Esophagus squamous epithelium (tissue), 5 donors: ENCODE measurements around the gene SLC39A3. TPM values are rescaled to one million over a fixed set of nuclear protein-coding genes. Genes with fewer than 3 reads are reported as not detected.

Experiments used
- DNase-seq: peaks from one replicate; lab custom pipeline; 2025; lab: John Stamatoyannopoulos, UW
- H3K27ac ChIP-seq, 4 donors: fragments of 200-600 bp; sonication (generic); one replicate each; pipeline ENCODE4 v1.5.1; 2016 to 2019; ENCODE audit warnings: mild to moderate bottlenecking in 1 of 4
- H3K27me3 ChIP-seq, 4 donors: fragments of 200-600 bp; sonication (generic); 1 replicate in 3 of 4; 2 replicates in 1 of 4; pipeline versions ENCODE4 v1.5.1 to v1.6.0; 2017 to 2021; ENCODE audit warnings: antibody characterized with exemption in 1 of 4
- H3K36me3 ChIP-seq, 3 donors: fragments of 200-600 bp; sonication (generic); one replicate each; pipeline ENCODE4 v1.5.1; 2016 to 2019
- H3K4me1 ChIP-seq, 3 donors: fragments of 200-600 bp; sonication (generic); one replicate each; pipeline ENCODE4 v1.5.1; 2017 to 2019
- H3K4me3 ChIP-seq, 4 donors: fragments of 200-600 bp; sonication (generic); 1 replicate in 3 of 4; 2 replicates in 1 of 4; pipeline ENCODE4 v1.5.1; 2016 to 2019; ENCODE audit warnings: mild to moderate bottlenecking in 2 of 4, moderate library complexity in 1 of 4
- H3K9me3 ChIP-seq, 3 donors: fragments of 200-600 bp; sonication (generic); one replicate each; pipeline ENCODE4 v1.5.1; 2016 to 2019
- CTCF ChIP-seq, 6 experiments: fragments of 450-650 bp in 4 of 6; fragments of 200-600 bp in 2 of 6; sonication (generic) in 2 of 6; IDR thresholded peaks; one replicate each; pipeline ENCODE4 v1.5.1; 2016 to 2019; ENCODE audit warnings: antibody characterized with exemption in 6 of 6, mild to moderate bottlenecking in 4 of 6, moderate library complexity in 4 of 6
- POLR2A ChIP-seq, 4 donors: fragments of 450-650 bp; IDR thresholded peaks; one replicate each; pipeline ENCODE4 v1.6.1; 2017; ENCODE audit warnings: antibody characterized with exemption in 4 of 4, mild to moderate bottlenecking in 4 of 4, moderate library complexity in 3 of 4
- WGBS, 2 donors: methylation state at CpG; one replicate each; pipeline ENCODE4 v1.1.5; 2018; 5-methylcytosine and 5-hydroxymethylcytosine counted together
- intact Hi-C: fragments of 100-400 bp; cut with DNase I; formaldehyde crosslinking; loops from one replicate; pipeline ENCODE4 v1.15.0; 2022
- total RNA-seq, 4 donors: library from RNA; depleted of rRNA; stranded (reverse); fragments of >200 nt; gene quantifications; one replicate each; pipeline ENCODE4 v1.1.0, GENCODE V29; 2016
- donor health status: DM: yes; HTN: yes; CAD: no.

Gene SLC39A3
- total RNA-seq, 4 donors from 2014 or later, result 14.8 to 22.1 (median 20.7) TPM

- Histone ChIP-seq H3K27me3 (no peaks in the 10 kb centered on the region), H3K4me3 (no peak overlapping the region), H3K27ac (no peak overlapping the region), H3K36me3 (peaks cover 0 to 40% (median 0%) of the 10 kb centered on the region in 3 donors), H3K9me3 (no peaks in the 10 kb centered on the region), H3K4me1 (peaks cover 18 to 75% (median 23%) of the 10 kb centered on the region in 3 donors)
- no peak for DNase-seq
- TF ChIP-seq POLR2A (IDR thresholded peaks at IDR 0.05) (no peak), CTCF (IDR thresholded peaks at IDR 0.05) (no peak)
- 75 to 91% methylated on average over 7 of the region's 14 CpGs for whole genome bisulfite sequencing, 2 donors
- intact Hi-C loops, result no loop called here
Measured at GRCh38 chr19:2779121-2779740, 39.4 kb upstream of the SLC39A3 start.

- Histone ChIP-seq H3K27me3 (no peaks in the 10 kb centered on the region), H3K4me3 (no peak overlapping the region), H3K36me3 (peaks cover 0 to 40% (median 0%) of the 10 kb centered on the region in 3 donors), H3K27ac (no peak overlapping the region), H3K4me1 (peaks cover 14 to 71% (median 19%) of the 10 kb centered on the region in 3 donors), H3K9me3 (no peaks in the 10 kb centered on the region)
- 78 to 88% methylated on average over 10 to 15 of the region's 19 CpGs for WGBS, 2 donors
- no peak for DNase-seq
- TF ChIP-seq CTCF (IDR thresholded peaks at IDR 0.05) (no peak), POLR2A (IDR thresholded peaks at IDR 0.05) (no peak)
- intact Hi-C loops, result no loop called here
Measured at GRCh38 chr19:2777952-2778683, 38.3 kb upstream of the SLC39A3 start.

GRCh38 chr19:2775556-2776430 lies 36.0 kb upstream of the SLC39A3 start:
- H3K9me3 ChIP-seq, result no peaks in the 10 kb centered on the region
- WGBS, 2 donors, result 67 to 81% methylated on average over 21 to 24 of the region's 29 CpGs
- peak overlapping the region; percentile 57 to 83 (median 71) for H3K27ac ChIP-seq
- H3K4me3 ChIP-seq, result peak overlapping the region in 3 of 4 donors; percentile 5 to 48 (median 27)
- H3K4me1 ChIP-seq, result peaks cover 0 to 69% (median 8%) of the 10 kb centered on the region in 3 donors
- no peaks in the 10 kb centered on the region for H3K27me3 ChIP-seq
- H3K36me3 ChIP-seq, result peaks cover 0 to 48% (median 0%) of the 10 kb centered on the region in 3 donors
- peak; percentile 22 for DNase-seq
- intact Hi-C loops, result no loop called here
- TF ChIP-seq POLR2A (IDR thresholded peaks at IDR 0.05) (no peak), CTCF (IDR thresholded peaks at IDR 0.05) (no peak)

GRCh38 chr19:2774953-2775555 lies 35.2 kb upstream of the SLC39A3 start:
- Histone ChIP-seq H3K27me3 (no peaks in the 10 kb centered on the region), H3K4me3 (peak overlapping the region in 3 of 4 donors; percentile 5 to 48 (median 27)), H3K9me3 (no peaks in the 10 kb centered on the region), H3K36me3 (peaks cover 0 to 54% (median 0%) of the 10 kb centered on the region in 3 donors), H3K4me1 (peaks cover 0 to 69% (median 12%) of the 10 kb centered on the region in 3 donors), H3K27ac (peak overlapping the region; percentile 57 to 83 (median 71))
- no peak for DNase-seq
- intact Hi-C loops, result no loop called here
- WGBS, 2 donors, result 84 to 85% methylated on average over 9 to 18 of the region's 24 CpGs
- no peak for TF ChIP-seq POLR2A (IDR thresholded peaks at IDR 0.05)
- TF ChIP-seq CTCF (IDR thresholded peaks at IDR 0.05), result no peak
